Neural progenitor cell (in vitro differentiated cells): ENCODE measurements around the gene TMEM256. TPM values are rescaled to one million over a fixed set of nuclear protein-coding genes. Genes with fewer than 3 reads are reported as not detected.
A peak's percentile ranks its signal among the peaks of the same experiment; 100 is the strongest.

Experiments
- DNase-seq: peaks from one replicate; pipeline ENCODE4 v3.0.0-alpha.2; 2016; ENCODE audit warnings: low spot score
- H2AFZ ChIP-seq: fragments of 200-600 bp; sonication (generic); replicated peaks from 2 replicates; pipeline ENCODE4 v1.6.1; 2016; ENCODE audit warnings: antibody characterized with exemption
- H3F3A ChIP-seq: fragments of 200-600 bp; sonication (generic); 2 replicates; pipeline ENCODE4 v1.6.1; 2016; ENCODE audit warnings: antibody characterized with exemption, low read depth
- H3K27ac ChIP-seq: fragments of 200-600 bp; sonication (generic); 2 replicates; pipeline ENCODE4 v1.5.1; 2016; ENCODE audit warnings: mild to moderate bottlenecking
- H3K27me3 ChIP-seq: fragments of 200-600 bp; sonication (generic); 2 replicates; pipeline ENCODE4 v1.6.1; 2016; ENCODE audit warnings: mild to moderate bottlenecking, moderate library complexity
- H3K36me3 ChIP-seq: fragments of 200-600 bp; sonication (generic); 2 replicates; pipeline ENCODE4 v1.5.1; 2016
- H3K4me1 ChIP-seq: fragments of 200-600 bp; sonication (generic); 2 replicates; pipeline ENCODE4 v1.6.1; 2016; ENCODE audit warnings: mixed run types
- H3K4me2 ChIP-seq: fragments of 200-600 bp; sonication (generic); 2 replicates; pipeline ENCODE4 v1.6.1; 2016
- H3K4me3 ChIP-seq: fragments of 200-600 bp; sonication (generic); 2 replicates; pipeline ENCODE4 v1.5.1; 2016
- H3K79me2 ChIP-seq: fragments of 200-600 bp; sonication (generic); 2 replicates; pipeline ENCODE4 v1.6.1; 2016; ENCODE audit warnings: low read depth
- H3K9ac ChIP-seq: fragments of 200-600 bp; sonication (generic); 2 replicates; pipeline ENCODE4 v1.6.1; 2016
- H3K9me3 ChIP-seq: fragments of 200-600 bp; sonication (generic); 2 replicates; pipeline ENCODE4 v1.5.1; 2016; ENCODE audit warnings: low read depth
- H4K20me1 ChIP-seq: fragments of 200-600 bp; sonication (generic); 2 replicates; pipeline ENCODE4 v1.6.1; 2016; ENCODE audit warnings: low read depth
- H3K27ac Mint-ChIP-seq: 3 replicates; pipeline ENCODE4 v1.8.0; 2021; ENCODE audit warnings: mixed read lengths
- H3K27me3 Mint-ChIP-seq: 2 replicates; pipeline ENCODE4 v1.8.0; 2022; ENCODE audit warnings: low read depth, mild to moderate bottlenecking, inconsistent platforms, moderate library complexity, mixed read lengths; ENCODE audit not compliant: insufficient read depth
- H3K36me3 Mint-ChIP-seq: 3 replicates; pipeline ENCODE4 v1.8.0; 2021; ENCODE audit warnings: mixed read lengths
- H3K4me1 Mint-ChIP-seq: 3 replicates; pipeline ENCODE4 v1.8.0; 2021; ENCODE audit warnings: mixed read lengths
- H3K4me3 Mint-ChIP-seq: 3 replicates; pipeline ENCODE4 v1.8.0; 2021; ENCODE audit warnings: mild to moderate bottlenecking, moderate library complexity, mixed read lengths
- H3K9me3 Mint-ChIP-seq: 3 replicates; pipeline ENCODE4 v1.8.0; 2020; ENCODE audit warnings: mixed read lengths
- CTCF ChIP-seq: fragments of 200-600 bp; sonication (generic); IDR thresholded peaks from 2 replicates; pipeline ENCODE4 v1.5.1; 2017; ENCODE audit warnings: antibody characterized with exemption, mild to moderate bottlenecking
- EZH2 ChIP-seq: fragments of 200-600 bp; sonication (generic); IDR thresholded peaks from 2 replicates; pipeline ENCODE4 v1.6.1; 2017; ENCODE audit warnings: antibody characterized with exemption, mild to moderate bottlenecking, moderate library complexity
- EZH2phosphoT487 ChIP-seq: fragments of 200-600 bp; sonication (generic); IDR thresholded peaks from 2 replicates; pipeline ENCODE4 v1.6.1; 2017; ENCODE audit warnings: antibody characterized with exemption
- total RNA-seq: library from RNA; depleted of rRNA; stranded (reverse); fragments of >200 nt; gene quantifications from 2 replicates; pipeline ENCODE4 v1.2.3, GENCODE V29; 2015; ENCODE audit warnings: low replicate concordance

The TMEM256 gene
- total RNA-seq, 1 donor from 2014 or later = 72.0 TPM

DNA sequence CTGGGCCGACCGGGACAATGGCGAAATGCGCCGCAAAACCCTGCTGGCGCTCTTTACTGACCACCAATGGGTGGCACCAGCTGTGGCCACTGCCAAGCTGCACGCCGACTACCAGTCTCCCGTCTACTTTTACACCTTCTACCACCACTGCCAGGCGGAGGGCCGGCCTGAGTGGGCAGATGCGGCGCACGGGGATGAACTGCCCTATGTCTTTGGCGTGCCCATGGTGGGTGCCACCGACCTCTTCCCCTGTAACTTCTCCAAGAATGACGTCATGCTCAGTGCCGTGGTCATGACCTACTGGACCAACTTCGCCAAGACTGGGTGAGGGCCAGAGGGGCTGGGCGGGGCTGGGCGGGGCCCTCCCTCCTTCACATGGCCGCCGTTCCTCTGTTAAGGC lies 11.9 kb upstream of the TMEM256 start:
- H3K4me3 Mint-ChIP-seq = no peak overlapping the region
- no peaks in the 10 kb centered on the region for H3K27me3 ChIP-seq
- peaks cover 63% of the 10 kb centered on the region for H4K20me1 ChIP-seq
- no peaks in the 10 kb centered on the region for H3K9me3 Mint-ChIP-seq
- no peaks in the 10 kb centered on the region for H3K79me2 ChIP-seq
- no peak overlapping the region for H2AFZ ChIP-seq
- no peak overlapping the region for H3K4me2 ChIP-seq
- H3K4me1 Mint-ChIP-seq = peaks cover 44% of the 10 kb centered on the region
- H3K27me3 Mint-ChIP-seq = peaks cover 5% of the 10 kb centered on the region
- H3K9ac ChIP-seq = no peak overlapping the region
- no peak for DNase-seq
- no peak overlapping the region for H3K4me3 ChIP-seq
- H3K9me3 ChIP-seq = no peaks in the 10 kb centered on the region
- H3K36me3 Mint-ChIP-seq = peaks cover 24% of the 10 kb centered on the region
- no peak overlapping the region for H3K27ac ChIP-seq
- H3K36me3 ChIP-seq = peaks cover 8% of the 10 kb centered on the region
- H3K27ac Mint-ChIP-seq = no peak overlapping the region
- peaks cover 21% of the 10 kb centered on the region for H3K4me1 ChIP-seq
- TF ChIP-seq EZH2 (no peak), CTCF (no peak), EZH2phosphoT487 (no peak)
- no peaks in the 10 kb centered on the region for H3F3A ChIP-seq

DNA sequence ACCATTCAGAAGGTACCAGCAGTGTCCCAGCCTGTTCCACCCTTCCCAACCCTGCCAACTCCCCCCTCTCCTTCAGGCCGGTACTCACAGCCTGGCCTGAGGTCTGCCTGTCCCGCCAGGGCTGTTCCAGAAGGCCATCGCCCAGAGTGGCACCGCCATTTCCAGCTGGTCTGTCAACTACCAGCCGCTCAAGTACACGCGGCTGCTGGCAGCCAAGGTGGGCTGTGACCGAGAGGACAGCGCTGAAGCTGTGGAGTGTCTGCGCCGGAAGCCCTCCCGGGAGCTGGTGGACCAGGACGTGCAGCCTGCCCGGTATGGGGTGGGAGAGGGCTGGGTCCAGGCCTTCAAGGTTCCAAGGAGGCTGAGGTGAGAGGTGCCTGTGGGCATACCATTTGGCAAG lies 10.9 kb upstream of the TMEM256 start:
- Histone ChIP-seq H3K27ac (no peak overlapping the region), H3K9ac (no peak overlapping the region), H3K79me2 (no peaks in the 10 kb centered on the region), H3K4me2 (no peak overlapping the region), H3F3A (no peaks in the 10 kb centered on the region), H3K27me3 (no peaks in the 10 kb centered on the region), H4K20me1 (peaks cover 63% of the 10 kb centered on the region), H3K9me3 (no peaks in the 10 kb centered on the region), H3K4me3 (no peak overlapping the region), H2AFZ (no peak overlapping the region), H3K36me3 (peaks cover 8% of the 10 kb centered on the region), H3K4me1 (peaks cover 18% of the 10 kb centered on the region)
- Mint-ChIP-seq H3K27me3 (peaks cover 5% of the 10 kb centered on the region), H3K27ac (no peak overlapping the region), H3K4me3 (no peak overlapping the region), H3K9me3 (no peaks in the 10 kb centered on the region), H3K36me3 (peaks cover 33% of the 10 kb centered on the region), H3K4me1 (peaks cover 39% of the 10 kb centered on the region)
- no peak for DNase-seq
- TF ChIP-seq EZH2phosphoT487 (no peak), CTCF (no peak)

DNA sequence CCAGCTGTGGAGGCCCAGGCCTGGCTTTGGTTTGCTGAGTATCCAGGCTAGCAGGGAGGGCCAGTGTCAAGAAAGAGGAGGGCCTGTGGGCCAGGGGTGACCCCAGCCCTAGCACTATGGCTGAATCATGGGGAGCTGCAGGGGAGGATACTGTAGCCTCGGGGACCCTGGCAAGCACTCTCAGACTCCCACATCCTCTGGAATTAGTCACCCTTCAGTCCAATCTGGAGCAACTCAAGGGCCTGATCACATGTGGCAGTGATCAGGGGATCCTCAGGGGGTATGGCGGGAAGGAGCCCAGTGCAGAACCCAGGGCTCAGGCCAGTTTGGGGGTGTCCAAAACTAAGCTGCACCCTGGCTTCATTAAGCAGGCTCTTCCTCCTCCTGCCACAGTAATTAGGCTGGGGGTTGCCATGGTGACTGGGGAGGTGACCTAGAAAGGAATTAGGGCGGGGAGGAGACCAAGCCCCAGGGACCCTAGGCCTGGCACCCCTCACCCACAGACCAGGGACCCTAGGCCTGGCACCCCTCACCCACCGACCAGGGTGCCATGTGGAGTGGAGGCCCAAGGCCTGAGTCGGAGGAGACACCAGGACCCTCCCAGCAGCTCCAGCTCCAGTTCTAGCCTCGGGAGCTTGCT lies 9.6 kb upstream of the TMEM256 start:
- H3K36me3 ChIP-seq = peaks cover 8% of the 10 kb centered on the region
- Mint-ChIP-seq H3K27ac (no peak overlapping the region), H3K9me3 (no peaks in the 10 kb centered on the region), H3K4me1 (peaks cover 34% of the 10 kb centered on the region), H3K27me3 (peaks cover 13% of the 10 kb centered on the region), H3K4me3 (peak overlapping the region; percentile 14), H3K36me3 (peaks cover 42% of the 10 kb centered on the region)
- H3F3A ChIP-seq = no peaks in the 10 kb centered on the region
- H2AFZ ChIP-seq = no peak overlapping the region
- H3K79me2 ChIP-seq = no peaks in the 10 kb centered on the region
- H3K27ac ChIP-seq = no peak overlapping the region
- H3K4me1 ChIP-seq = peaks cover 8% of the 10 kb centered on the region
- no peaks in the 10 kb centered on the region for H3K9me3 ChIP-seq
- DNase-seq = no peak
- no peaks in the 10 kb centered on the region for H3K27me3 ChIP-seq
- H4K20me1 ChIP-seq = peaks cover 60% of the 10 kb centered on the region
- H3K4me3 ChIP-seq = no peak overlapping the region
- H3K9ac ChIP-seq = no peak overlapping the region
- TF ChIP-seq CTCF (no peak), EZH2phosphoT487 (no peak), EZH2 (no peak)
- no peak overlapping the region for H3K4me2 ChIP-seq
